HFF-Myc (cell line): Measurements from ENCODE around the gene HDLBP.

ENCODE experiments used
- DNase-seq: peaks from one replicate; pipeline ENCODE4 v3.0.0-alpha.2; 2011; ENCODE audit warnings: low read depth; ENCODE audit errors: extremely low read depth
- H3K4me3 ChIP-seq: replicated peaks from 2 replicates; pipeline ENCODE4 v1.5.1; 2011; ENCODE audit warnings: low read depth, mild to moderate bottlenecking, control low read depth, low read length
- TF ChIP-seq, protein P1 (sequence below): IDR thresholded peaks from 2 replicates; pipeline ENCODE4 v1.5.1; 2012; ENCODE audit warnings: mild to moderate bottlenecking, low read depth, low read length, control low read depth; ENCODE audit errors: missing control alignments

HDLBP gene

GRCh38 chr2:241248897-241249296, 66.6 kb downstream of the HDLBP start:
- TF ChIP-seq, protein P1, sequence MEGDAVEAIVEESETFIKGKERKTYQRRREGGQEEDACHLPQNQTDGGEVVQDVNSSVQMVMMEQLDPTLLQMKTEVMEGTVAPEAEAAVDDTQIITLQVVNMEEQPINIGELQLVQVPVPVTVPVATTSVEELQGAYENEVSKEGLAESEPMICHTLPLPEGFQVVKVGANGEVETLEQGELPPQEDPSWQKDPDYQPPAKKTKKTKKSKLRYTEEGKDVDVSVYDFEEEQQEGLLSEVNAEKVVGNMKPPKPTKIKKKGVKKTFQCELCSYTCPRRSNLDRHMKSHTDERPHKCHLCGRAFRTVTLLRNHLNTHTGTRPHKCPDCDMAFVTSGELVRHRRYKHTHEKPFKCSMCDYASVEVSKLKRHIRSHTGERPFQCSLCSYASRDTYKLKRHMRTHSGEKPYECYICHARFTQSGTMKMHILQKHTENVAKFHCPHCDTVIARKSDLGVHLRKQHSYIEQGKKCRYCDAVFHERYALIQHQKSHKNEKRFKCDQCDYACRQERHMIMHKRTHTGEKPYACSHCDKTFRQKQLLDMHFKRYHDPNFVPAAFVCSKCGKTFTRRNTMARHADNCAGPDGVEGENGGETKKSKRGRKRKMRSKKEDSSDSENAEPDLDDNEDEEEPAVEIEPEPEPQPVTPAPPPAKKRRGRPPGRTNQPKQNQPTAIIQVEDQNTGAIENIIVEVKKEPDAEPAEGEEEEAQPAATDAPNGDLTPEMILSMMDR: no peak
- no peak for DNase-seq
- H3K4me3 ChIP-seq: no peak overlapping the region

DNA sequence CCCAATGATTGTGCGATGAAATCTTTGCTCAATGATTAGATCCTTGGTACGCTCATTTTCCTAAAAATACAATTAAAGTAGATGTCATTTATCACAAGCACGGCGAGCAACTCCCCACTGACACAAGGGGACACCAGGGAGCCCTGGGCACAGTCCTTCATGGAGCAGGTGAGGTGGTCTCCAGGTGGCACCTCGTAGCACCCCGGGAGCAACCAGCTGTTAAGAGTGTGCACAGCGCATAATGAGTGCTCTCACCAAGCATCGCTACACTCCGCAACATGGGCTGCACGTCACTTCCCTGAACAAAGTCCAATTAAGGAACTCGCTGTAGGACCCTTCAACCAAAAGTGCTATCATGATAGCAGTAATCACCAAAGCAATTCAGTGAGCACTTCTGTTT, 67.2 kb downstream of the HDLBP start:
- DNase-seq: no peak

GRCh38 chr2:241244368-241244767, 71.1 kb downstream of the HDLBP start:
- no peak overlapping the region for H3K4me3 ChIP-seq
- DNase-seq: no peak
- TF ChIP-seq, protein P1: no peak

More for the DNA sequence above, 67.2 kb downstream of the HDLBP start:
- TF ChIP-seq, protein P1: no peak
- H3K4me3 ChIP-seq: no peak overlapping the region

GRCh38 chr2:241242306-241242705, 73.2 kb downstream of the HDLBP start:
- no peak for DNase-seq
- H3K4me3 ChIP-seq: no peak overlapping the region
- TF ChIP-seq, protein P1: no peak

DNA sequence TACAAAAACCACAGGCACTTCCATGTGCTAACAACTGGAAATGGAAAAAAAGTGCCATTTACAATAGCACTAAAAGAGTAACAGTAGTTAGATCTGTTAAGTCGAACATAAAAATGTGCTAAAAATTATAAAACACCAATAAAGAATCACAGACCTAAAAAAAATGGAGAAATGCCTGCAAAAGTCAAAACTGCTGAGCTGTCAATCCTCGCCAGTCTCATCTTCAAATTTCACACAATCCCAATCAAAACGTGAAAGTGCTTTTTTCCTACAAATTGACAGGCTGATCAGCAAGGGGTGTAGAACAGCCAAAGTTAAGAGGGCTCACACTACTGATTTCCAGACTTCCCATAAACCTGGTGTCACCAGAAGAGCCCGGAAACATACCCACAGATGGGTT, 73.8 kb downstream of the HDLBP start:
- no peak for DNase-seq
- H3K4me3 ChIP-seq: no peak overlapping the region
- TF ChIP-seq, protein P1: no peak

DNA sequence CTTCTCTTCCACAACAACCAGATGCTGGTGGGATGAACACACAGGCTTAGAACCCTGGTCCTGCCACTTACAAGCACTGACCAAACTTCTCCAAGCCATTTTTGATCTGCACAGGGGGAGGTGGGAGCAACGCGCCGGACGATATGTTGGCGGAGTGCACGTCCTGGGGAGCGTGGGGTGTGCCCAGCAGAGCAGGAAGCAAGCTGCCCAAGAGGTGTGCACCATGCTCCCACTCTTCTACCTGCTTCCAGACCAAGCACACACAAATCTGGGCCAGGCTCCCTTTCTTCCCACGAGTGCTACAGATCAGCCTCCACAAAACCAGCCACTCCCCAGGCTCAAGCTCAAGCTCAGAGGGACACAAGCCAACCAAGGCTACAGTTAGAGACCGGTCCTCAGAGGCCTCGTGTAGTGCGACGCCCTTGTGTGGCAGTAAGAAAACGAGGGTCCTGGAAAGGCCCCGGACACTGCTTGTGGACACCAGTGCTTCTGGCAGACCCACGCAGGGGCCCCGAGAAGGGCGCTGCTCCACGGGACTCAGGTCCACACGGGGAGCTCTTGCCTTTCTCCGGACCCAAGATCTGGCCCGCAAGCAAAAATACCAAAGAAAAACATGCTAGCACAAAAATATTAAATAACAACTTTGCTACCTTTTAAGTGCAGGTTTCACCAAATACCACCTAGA, 75.0 kb downstream of the HDLBP start:
- TF ChIP-seq, protein P1: no peak
- DNase-seq: no peak
- H3K4me3 ChIP-seq: no peak overlapping the region
